K562 (cell line): ENCODE results near the gene LAPTM5. TPM values are rescaled to one million over a fixed set of nuclear protein-coding genes. Genes with fewer than 3 reads are reported as not detected.

ENCODE experiments used
- ATAC-seq: fragments of 200-7000 bp; cut with Tn5 transposase; 3 replicates; pipeline ENCODE4 v1.9.1; 2020; ENCODE audit warnings: moderate library complexity
- BruUV-seq: library from RNA; stranded (reverse); fragments of 400-500 nt; replicated peaks from 2 replicates; lab custom pipeline; 2021; lab: Mats Ljungman, UMichigan
- CTCF ChIA-PET: fragments of 300-600 bp; formaldehyde crosslinking; extraction: SDS; loops from one replicate; lab custom pipeline; 2021; ENCODE audit warnings: low intra/inter-chr PET ratio; lab: Yijun Ruan, JAX
- POLR2A ChIA-PET: fragments of 300-600, 350-650 bp; sonication (Branson Sonifier 250); formaldehyde crosslinking; extraction: SDS; loops from one replicate; lab custom pipeline; 2021; ENCODE audit warnings: antibody characterized with exemption, inconsistent platforms; lab: Yijun Ruan, JAX
- DNase-seq, 4 experiments: peaks; one replicate each; pipeline versions ENCODE4 v3.0.0 to v3.0.0-alpha.2; 2011 to 2018; ENCODE audit warnings: low spot score in 3 of 4, mixed read lengths in 3 of 4; ENCODE audit errors: extremely low read depth in 1 of 4
- FAIRE-seq: peaks from 2 replicates; lab custom pipeline; 2011; peaks lifted over from hg19 to GRCh38; lab: Jason Lieb, UNC
- H2AFZ ChIP-seq: 2 replicates; pipeline ENCODE4 v1.6.0; 2011; ENCODE audit warnings: low read depth, low read length, control low read depth, inconsistent platforms
- H3K27ac ChIP-seq: fragments of 200-600 bp; 3 replicates; pipeline ENCODE4 v1.8.0; 2011; ENCODE audit warnings: low read depth, mild to moderate bottlenecking, control low read depth, inconsistent platforms, low read length, moderate library complexity, mixed read lengths; ENCODE audit errors: extremely low read depth
- H3K27me3 ChIP-seq, 2 experiments: fragments of 300-600 bp in 1 of 2; 2 replicates in 1 of 2; 3 replicates in 1 of 2; pipeline versions ENCODE4 v1.6.0 to v1.8.0; 2011; ENCODE audit warnings: inconsistent platforms in 2 of 2, low read length in 2 of 2, mild to moderate bottlenecking in 1 of 2, mixed read lengths in 1 of 2, moderate library complexity in 1 of 2; ENCODE audit not compliant: control insufficient read depth in 2 of 2, insufficient read depth in 2 of 2
- H3K36me3 ChIP-seq: fragments of 300-600 bp; 3 replicates; pipeline ENCODE4 v1.8.0; 2011; ENCODE audit warnings: mild to moderate bottlenecking, low read length, inconsistent platforms; ENCODE audit not compliant: control insufficient read depth, insufficient read depth
- H3K4me1 ChIP-seq, 2 experiments: fragments of 200-600 bp in 1 of 2; replicated peaks in 1 of 2; 2 replicates in 1 of 2; 3 replicates in 1 of 2; pipeline versions ENCODE4 v1.5.1 to v1.8.0; 2011; ENCODE audit warnings: inconsistent platforms in 2 of 2, low read length in 2 of 2, mild to moderate bottlenecking in 1 of 2, mixed read lengths in 1 of 2, moderate library complexity in 1 of 2; ENCODE audit not compliant: control insufficient read depth in 2 of 2, insufficient read depth in 2 of 2
- H3K4me2 ChIP-seq: 2 replicates; pipeline ENCODE4 v1.6.1; 2011; ENCODE audit warnings: low read length, control low read depth, inconsistent platforms, mixed read lengths; ENCODE audit not compliant: insufficient read depth
- H3K4me3 ChIP-seq: fragments of 200-600 bp; sonication (generic), shearing (Covaris generic); 2 replicates; pipeline ENCODE4 v1.5.1; 2016; ENCODE audit warnings: control low read depth, inconsistent platforms
- H3K79me2 ChIP-seq: fragments of 200-600 bp; 3 replicates; pipeline ENCODE4 v1.8.0; 2011; ENCODE audit warnings: low read length, inconsistent platforms; ENCODE audit not compliant: control insufficient read depth, insufficient read depth
- H3K9ac ChIP-seq, 2 experiments: 2 replicates each; pipeline versions ENCODE4 v1.6.0 to v1.6.1; 2011; ENCODE audit warnings: low read depth in 2 of 2, low read length in 2 of 2, control low read depth in 1 of 2, inconsistent platforms in 1 of 2, mild to moderate bottlenecking in 1 of 2, mixed read lengths in 1 of 2; ENCODE audit not compliant: insufficient read depth in 1 of 2
- H3K9me1 ChIP-seq: one replicate; pipeline ENCODE4 v1.6.0; 2011; ENCODE audit warnings: inconsistent platforms, mild to moderate bottlenecking, low read length, moderate library complexity; ENCODE audit not compliant: control insufficient read depth, insufficient read depth
- H3K9me3 ChIP-seq: replicated peaks from 2 replicates; pipeline ENCODE4 v1.5.1; 2011; ENCODE audit warnings: low read depth, low read length, inconsistent platforms; ENCODE audit not compliant: control insufficient read depth, insufficient read depth
- H4K20me1 ChIP-seq: replicated peaks from 2 replicates; pipeline ENCODE4 v1.6.1; 2011; ENCODE audit warnings: low read length, inconsistent platforms, mixed read lengths; ENCODE audit not compliant: control insufficient read depth, insufficient read depth
- FOXA3 ChIP-seq, 2 experiments: fragments of 450-650 bp in 1 of 2; sonication (generic) in 1 of 2; formaldehyde crosslinking; IDR thresholded peaks in 1 of 2; conservative IDR thresholded peaks in 1 of 2; 2 replicates each; pipeline versions ENCODE4 v1.4.0 to v1.8.0; 2020 to 2022; ENCODE audit warnings: mild to moderate bottlenecking in 2 of 2, missing genetic modification reagents in 1 of 2
- GABPA ChIP-seq: fragments of 200-800 bp; sonication (Bioruptor generic); conservative IDR thresholded peaks from 2 replicates; pipeline ENCODE4 v1.6.1; 2016; ENCODE audit warnings: low read depth, missing genetic modification characterization, missing compliant biosample characterization
- MECOM ChIP-seq: fragments of 250-450 bp; sonication (Bioruptor Pico); IDR thresholded peaks from 2 replicates; pipeline ENCODE4 v1.8.0; 2022; ENCODE audit warnings: inconsistent platforms
- NELFE ChIP-seq: IDR thresholded peaks from 2 replicates; pipeline ENCODE4 v1.6.1; 2011; ENCODE audit warnings: mild to moderate bottlenecking; ENCODE audit not compliant: insufficient read depth, insufficient read length
- POLR2H ChIP-seq: IDR thresholded peaks from 2 replicates; pipeline ENCODE4 v1.6.1; 2016; ENCODE audit warnings: missing genetic modification characterization, low read depth, mild to moderate bottlenecking, control low read depth, missing compliant biosample characterization, moderate library complexity
- ZNF589 ChIP-seq: fragments of 200-800 bp; sonication (Bioruptor generic); IDR thresholded peaks from 2 replicates; pipeline ENCODE4 v1.6.1; 2016; ENCODE audit warnings: low read depth, missing genetic modification characterization, missing compliant biosample characterization
- WGBS: fragments of 100-300 bp; shearing (Covaris generic); methylation state at CpG from one replicate; pipeline ENCODE4 v1.1.6; 2016; ENCODE audit warnings: low coverage, mixed read lengths; ENCODE audit not compliant: insufficient coverage; ENCODE audit errors: missing lambda C conversion rate; 5-methylcytosine and 5-hydroxymethylcytosine counted together
- in situ Hi-C: fragments of 300-500 bp; cut with MboI; formaldehyde crosslinking; loops from 4 replicates; pipeline ENCODE4 v1.15.0; 2018; ENCODE audit warnings: inconsistent platforms, mixed read lengths
- intact Hi-C: fragments of 100-400 bp; cut with micrococcal nuclease; formaldehyde crosslinking; loops from 2 replicates; pipeline ENCODE4 v1.14.2; 2022
- polyA plus RNA-seq, 8 experiments: library from polyadenylated mRNA; depleted of rRNA in 4 of 8; stranded (reverse) in 5 of 8; unstranded in 3 of 8; fragments of >200 nt; fragmentation: Nextera tagmentation in 2 of 8; fragmentation: Illumina TruSeq in 1 of 8; extraction: Ambion mirVana in 2 of 8; extraction: Trizol in 1 of 8; gene quantifications; 2 replicates each; pipeline versions ENCODE4 v1.2.1 to v1.2.3, GENCODE V29; 2011 to 2014; ENCODE audit warnings: inconsistent platforms in 1 of 8, missing spikeins in 1 of 8
- total RNA-seq, 7 experiments: library from RNA; depleted of rRNA in 6 of 7; stranded (reverse); fragments of >200 nt in 6 of 7; fragmentation: Illumina TruSeq in 2 of 7; extraction: Trizol in 2 of 7; gene quantifications; 2 replicates each; pipeline versions ENCODE4 v1.2.1 to v1.2.3, GENCODE V29; 2011 to 2021; ENCODE audit warnings: low replicate concordance in 1 of 7

LAPTM5 gene
- total and polyA plus RNA-seq, 9 of the 15 experiments (the other 6 are each of a cell fraction or from before 2014, with no cell fraction given) = 2.4 to 47.3 (median 20.3) TPM

- Histone ChIP-seq H3K79me2 (no peaks in the 10 kb centered on the region), H3K27ac (no peak overlapping the region), H3K9ac (0 out of 4 replicates have a peak overlapping the region, but pooled peaks of 1 of the 2 experiments have one; percentile 75), H4K20me1 (no peaks in the 10 kb centered on the region), H3K27me3 (peaks cover 10 to 46% of the 10 kb centered on the region in 2 experiments; a peak in 4 of 5 replicates), H2AFZ (no peak overlapping the region), H3K36me3 (no peaks in the 10 kb centered on the region)
- CTCF ChIA-PET = no interaction called here
- WGBS = 2% methylated on average over 9 of the region's 9 CpGs
- in situ Hi-C loops = loop anchor here (10.0 kb wide), 1 partner anchor 1482 kb away; no protein-coding TSS in a partner anchor
- DNase-seq = no peak
- TF ChIP-seq FOXA3 (CRISPR knock-in tag; conservative IDR thresholded peaks at IDR 0.05 in 1 of 2, IDR thresholded peaks at IDR 0.05 in 1 of 2) (no peak), GABPA (tag) (no peak), MECOM (CRISPR knock-in tag) (no peak), ZNF589 (CRISPR knock-in tag) (no peak), POLR2H (tag) (no peak), NELFE (no peak)
- TF ChIP-seq, all 486 proteins: peak for 0
- POLR2A ChIA-PET = no interaction called here
- no TSS peak for BruUV-seq
- Histone ChIP-seq H3K4me2 (no peak overlapping the region), H3K9me1 (no peaks in the 10 kb centered on the region), H3K4me1 (peaks cover 0 to 6% of the 10 kb centered on the region in 2 experiments; a peak in 1 of 5 replicates), H3K9me3 (no peaks in the 10 kb centered on the region; the same call in 1 of the 2 replicates), H3K4me3 (no peak overlapping the region)
- intact Hi-C loops = loop anchor here (5.0 to 10.0 kb wide), 5 partner anchors 299 to 1464 kb away; no protein-coding TSS in a partner anchor
- ATAC-seq (no peak), FAIRE-seq (no peak)
Measured at GRCh38 chr1:30706528-30706927, 51.0 kb downstream of the LAPTM5 start.
